A549 (cell line): ENCODE data around the gene SSC4D.

ENCODE experiments used
- CHD2 ChIP-seq: fragments of 150-350 bp; IDR thresholded peaks from 2 replicates; pipeline ENCODE4 v1.6.1; 2014; ENCODE audit warnings: low read length; ENCODE audit not compliant: partially characterized antibody
- MAFK ChIP-seq: fragments of 450-650 bp; IDR thresholded peaks from 2 replicates; pipeline ENCODE4 v1.6.1; 2014; ENCODE audit not compliant: partially characterized antibody
- TF ChIP-seq, protein P1 (sequence below): fragments of >200 bp; sonication (Bioruptor Twin); formaldehyde crosslinking; IDR thresholded peaks from 3 replicates; pipeline ENCODE4 v1.5.1; 2016
- TF ChIP-seq, protein P2 (sequence below): fragments of 200-600 bp; sonication (generic); IDR thresholded peaks from 2 replicates; pipeline ENCODE4 v1.6.1; 2016; ENCODE audit warnings: antibody characterized with exemption, mild to moderate bottlenecking, moderate library complexity

DNA sequence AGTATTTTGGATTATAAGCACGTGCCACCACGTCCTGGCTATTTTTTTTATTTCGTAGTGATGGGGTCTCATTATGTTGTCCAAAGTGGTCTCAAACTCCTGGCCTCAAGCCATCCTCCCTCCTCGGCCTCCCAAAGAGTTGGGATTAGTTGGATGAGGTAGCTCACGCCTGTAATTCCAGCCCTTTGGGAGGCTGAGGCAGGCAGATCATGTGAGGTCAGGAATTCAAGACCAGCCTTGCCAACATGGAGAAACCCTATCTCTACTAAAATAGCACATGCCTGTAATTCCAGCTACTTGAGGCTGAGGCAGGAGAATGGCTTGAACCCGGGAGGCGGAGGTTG is 28.9 kb downstream of the SSC4D start:
- TF ChIP-seq, protein P1, sequence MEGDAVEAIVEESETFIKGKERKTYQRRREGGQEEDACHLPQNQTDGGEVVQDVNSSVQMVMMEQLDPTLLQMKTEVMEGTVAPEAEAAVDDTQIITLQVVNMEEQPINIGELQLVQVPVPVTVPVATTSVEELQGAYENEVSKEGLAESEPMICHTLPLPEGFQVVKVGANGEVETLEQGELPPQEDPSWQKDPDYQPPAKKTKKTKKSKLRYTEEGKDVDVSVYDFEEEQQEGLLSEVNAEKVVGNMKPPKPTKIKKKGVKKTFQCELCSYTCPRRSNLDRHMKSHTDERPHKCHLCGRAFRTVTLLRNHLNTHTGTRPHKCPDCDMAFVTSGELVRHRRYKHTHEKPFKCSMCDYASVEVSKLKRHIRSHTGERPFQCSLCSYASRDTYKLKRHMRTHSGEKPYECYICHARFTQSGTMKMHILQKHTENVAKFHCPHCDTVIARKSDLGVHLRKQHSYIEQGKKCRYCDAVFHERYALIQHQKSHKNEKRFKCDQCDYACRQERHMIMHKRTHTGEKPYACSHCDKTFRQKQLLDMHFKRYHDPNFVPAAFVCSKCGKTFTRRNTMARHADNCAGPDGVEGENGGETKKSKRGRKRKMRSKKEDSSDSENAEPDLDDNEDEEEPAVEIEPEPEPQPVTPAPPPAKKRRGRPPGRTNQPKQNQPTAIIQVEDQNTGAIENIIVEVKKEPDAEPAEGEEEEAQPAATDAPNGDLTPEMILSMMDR: no peak
- TF ChIP-seq, protein P2, sequence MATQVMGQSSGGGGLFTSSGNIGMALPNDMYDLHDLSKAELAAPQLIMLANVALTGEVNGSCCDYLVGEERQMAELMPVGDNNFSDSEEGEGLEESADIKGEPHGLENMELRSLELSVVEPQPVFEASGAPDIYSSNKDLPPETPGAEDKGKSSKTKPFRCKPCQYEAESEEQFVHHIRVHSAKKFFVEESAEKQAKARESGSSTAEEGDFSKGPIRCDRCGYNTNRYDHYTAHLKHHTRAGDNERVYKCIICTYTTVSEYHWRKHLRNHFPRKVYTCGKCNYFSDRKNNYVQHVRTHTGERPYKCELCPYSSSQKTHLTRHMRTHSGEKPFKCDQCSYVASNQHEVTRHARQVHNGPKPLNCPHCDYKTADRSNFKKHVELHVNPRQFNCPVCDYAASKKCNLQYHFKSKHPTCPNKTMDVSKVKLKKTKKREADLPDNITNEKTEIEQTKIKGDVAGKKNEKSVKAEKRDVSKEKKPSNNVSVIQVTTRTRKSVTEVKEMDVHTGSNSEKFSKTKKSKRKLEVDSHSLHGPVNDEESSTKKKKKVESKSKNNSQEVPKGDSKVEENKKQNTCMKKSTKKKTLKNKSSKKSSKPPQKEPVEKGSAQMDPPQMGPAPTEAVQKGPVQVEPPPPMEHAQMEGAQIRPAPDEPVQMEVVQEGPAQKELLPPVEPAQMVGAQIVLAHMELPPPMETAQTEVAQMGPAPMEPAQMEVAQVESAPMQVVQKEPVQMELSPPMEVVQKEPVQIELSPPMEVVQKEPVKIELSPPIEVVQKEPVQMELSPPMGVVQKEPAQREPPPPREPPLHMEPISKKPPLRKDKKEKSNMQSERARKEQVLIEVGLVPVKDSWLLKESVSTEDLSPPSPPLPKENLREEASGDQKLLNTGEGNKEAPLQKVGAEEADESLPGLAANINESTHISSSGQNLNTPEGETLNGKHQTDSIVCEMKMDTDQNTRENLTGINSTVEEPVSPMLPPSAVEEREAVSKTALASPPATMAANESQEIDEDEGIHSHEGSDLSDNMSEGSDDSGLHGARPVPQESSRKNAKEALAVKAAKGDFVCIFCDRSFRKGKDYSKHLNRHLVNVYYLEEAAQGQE: no peak
- no peak for TF ChIP-seq CHD2
- TF ChIP-seq MAFK: no peak
